ENCODE measurements around the gene EYS. TPM values are rescaled to one million over a fixed set of nuclear protein-coding genes. Genes with fewer than 3 reads are reported as not detected.

Gene EYS
- total and polyA plus RNA-seq, 4 donors, result 0.08 to 0.63 (median 0.36) TPM

- H3K36me3 ChIP-seq (ENCODE audit: control insufficient read depth in 4 of 4, insufficient read depth in 3 of 4, low read depth in 1 of 4, low read length in 3 of 4), result no peaks in the 10 kb centered on the region
- no peaks in the 10 kb centered on the region for H3K27me3 ChIP-seq (ENCODE audit: control insufficient read depth in 4 of 4, insufficient read depth in 4 of 4, low read length in 3 of 4)
- no peaks in the 10 kb centered on the region for H3K9me3 ChIP-seq (ENCODE audit: control insufficient read depth in 4 of 4, low read length in 3 of 4)
- H3K27ac ChIP-seq (ENCODE audit: low read depth in 1 of 2, low read length in 2 of 2), result no peak overlapping the region
- peaks cover 5 to 17% (median 13%) of the 10 kb centered on the region in 4 donors for H3K4me1 ChIP-seq (ENCODE audit: control insufficient read depth in 4 of 4, insufficient read depth in 4 of 4, low read length in 3 of 4)
- H3K9ac ChIP-seq (ENCODE audit: low read depth in 1 of 2, low read length in 2 of 2), result no peak overlapping the region
- TF ChIP-seq FOXA2 (IDR thresholded peaks at IDR 0.05) (no peak), JUND (IDR thresholded peaks at IDR 0.05) (no peak), REST (IDR thresholded peaks at IDR 0.05) (no peak), YY1 (IDR thresholded peaks at IDR 0.05) (no peak), GABPA (IDR thresholded peaks at IDR 0.05 in 1 of 2, conservative IDR thresholded peaks at IDR 0.05 in 1 of 2) (no peak), ZBTB33 (IDR thresholded peaks at IDR 0.05) (no peak), ATF3 (IDR thresholded peaks at IDR 0.05) (no peak), HNF4G (IDR thresholded peaks at IDR 0.05) (no peak), EGR1 (IDR thresholded peaks at IDR 0.05; ENCODE audit: low read depth in 2 of 2) (no peak), SP1 (IDR thresholded peaks at IDR 0.05) (no peak), NR2F2 (IDR thresholded peaks at IDR 0.05) (no peak), RAD21 (IDR thresholded peaks at IDR 0.05) (no peak), HNF4A (conservative IDR thresholded peaks at IDR 0.05) (no peak), TAF1 (conservative IDR thresholded peaks at IDR 0.05) (no peak), FOXA1 (IDR thresholded peaks at IDR 0.05) (no peak), RXRA (IDR thresholded peaks at IDR 0.05) (no peak)
- TF ChIP-seq, protein P1, sequence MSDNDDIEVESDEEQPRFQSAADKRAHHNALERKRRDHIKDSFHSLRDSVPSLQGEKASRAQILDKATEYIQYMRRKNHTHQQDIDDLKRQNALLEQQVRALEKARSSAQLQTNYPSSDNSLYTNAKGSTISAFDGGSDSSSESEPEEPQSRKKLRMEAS (IDR thresholded peaks at IDR 0.05), result no peak
- TF ChIP-seq, protein P2, sequence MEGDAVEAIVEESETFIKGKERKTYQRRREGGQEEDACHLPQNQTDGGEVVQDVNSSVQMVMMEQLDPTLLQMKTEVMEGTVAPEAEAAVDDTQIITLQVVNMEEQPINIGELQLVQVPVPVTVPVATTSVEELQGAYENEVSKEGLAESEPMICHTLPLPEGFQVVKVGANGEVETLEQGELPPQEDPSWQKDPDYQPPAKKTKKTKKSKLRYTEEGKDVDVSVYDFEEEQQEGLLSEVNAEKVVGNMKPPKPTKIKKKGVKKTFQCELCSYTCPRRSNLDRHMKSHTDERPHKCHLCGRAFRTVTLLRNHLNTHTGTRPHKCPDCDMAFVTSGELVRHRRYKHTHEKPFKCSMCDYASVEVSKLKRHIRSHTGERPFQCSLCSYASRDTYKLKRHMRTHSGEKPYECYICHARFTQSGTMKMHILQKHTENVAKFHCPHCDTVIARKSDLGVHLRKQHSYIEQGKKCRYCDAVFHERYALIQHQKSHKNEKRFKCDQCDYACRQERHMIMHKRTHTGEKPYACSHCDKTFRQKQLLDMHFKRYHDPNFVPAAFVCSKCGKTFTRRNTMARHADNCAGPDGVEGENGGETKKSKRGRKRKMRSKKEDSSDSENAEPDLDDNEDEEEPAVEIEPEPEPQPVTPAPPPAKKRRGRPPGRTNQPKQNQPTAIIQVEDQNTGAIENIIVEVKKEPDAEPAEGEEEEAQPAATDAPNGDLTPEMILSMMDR (IDR thresholded peaks at IDR 0.05; ENCODE audit: low read depth, low read length, missing input control), result no peak
- whole genome bisulfite sequencing, result 97% methylated on average over 3 of the region's 3 CpGs
- DNase-seq (ENCODE audit: low spot score), result no peak
- no peak overlapping the region for H3K4me3 ChIP-seq (ENCODE audit: low read depth in 1 of 3, low read length in 3 of 3)
Measured at GRCh38 chr6:63795826-63796225, 1911.2 kb downstream of the EYS start.
